HG03521 (cell line): ENCODE measurements around the gene SLC9A6.
"Not testable (repeated sequence)": the region's sequence is repeated elsewhere in the genome, so short reads cannot be mapped to it uniquely, and the experiment has no call there.

ENCODE experiments used
- ATAC-seq: cut with Tn5 transposase; IDR thresholded peaks from one replicate; pipeline ENCODE4 v1.9.1; 2021; ENCODE audit warnings: mild to moderate bottlenecking, moderate library complexity; ENCODE audit not compliant: unreplicated experiment

The SLC9A6 gene

GRCh38 chrX:136061286-136061685, 76.1 kb downstream of the SLC9A6 start:
- no peak for ATAC-seq

GRCh38 chrX:136061696-136062095, 76.5 kb downstream of the SLC9A6 start:
- ATAC-seq: no peak

- no peak for ATAC-seq
Measured at GRCh38 chrX:136063340-136064079, 78.3 kb downstream of the SLC9A6 start.

GRCh38 chrX:136064661-136065043, 79.4 kb downstream of the SLC9A6 start:
- ATAC-seq: no peak

GRCh38 chrX:136065044-136065671, 79.9 kb downstream of the SLC9A6 start:
- ATAC-seq: no peak

GRCh38 chrX:136067097-136067496, 81.9 kb downstream of the SLC9A6 start:
- ATAC-seq: no peak

- no peak for ATAC-seq
Measured at GRCh38 chrX:136067966-136068365, 82.7 kb downstream of the SLC9A6 start.

GRCh38 chrX:136076942-136077341, 91.7 kb downstream of the SLC9A6 start:
- no peak for ATAC-seq

GRCh38 chrX:136080766-136081165, 95.5 kb downstream of the SLC9A6 start:
- ATAC-seq: no peak

- no peak for ATAC-seq
Measured at GRCh38 chrX:136086521-136086920, 101.3 kb downstream of the SLC9A6 start.

- not testable (repeated sequence) for ATAC-seq
Measured at GRCh38 chrX:136091898-136092297, 106.7 kb downstream of the SLC9A6 start.

- no peak for ATAC-seq
Measured at GRCh38 chrX:136094962-136095361, 109.7 kb downstream of the SLC9A6 start.
